Measurements from ENCODE around the gene PDE7B.

Gene PDE7B

GRCh38 chr6:136146130-136146529, 294.6 kb downstream of the PDE7B start:
- DNase-seq (ENCODE audit: low read depth, low spot score), result no peak

DNA sequence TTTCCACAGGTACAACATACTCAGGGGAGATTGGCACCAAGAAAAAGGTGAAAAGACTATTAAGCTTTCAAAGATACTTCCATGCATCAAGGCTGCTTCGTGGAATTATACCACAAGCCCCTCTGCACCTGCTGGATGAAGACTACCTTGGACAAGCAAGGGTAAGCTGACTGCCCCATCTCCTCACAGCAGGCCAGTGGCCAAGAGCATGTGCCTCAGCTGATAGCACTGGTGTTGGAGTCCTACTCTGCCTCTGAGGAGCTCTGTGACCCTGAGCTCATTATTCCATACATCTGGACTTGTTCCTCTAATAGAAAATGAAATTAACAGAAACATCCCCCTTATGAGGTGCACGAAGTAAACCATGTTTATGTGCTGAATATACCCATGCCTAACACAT, 295.8 kb downstream of the PDE7B start:
- DNase-seq (ENCODE audit: low read depth, low spot score), result no peak

- DNase-seq (ENCODE audit: low read depth, low spot score), result no peak
Observed at GRCh38 chr6:136148051-136148450, 296.6 kb downstream of the PDE7B start.

DNA sequence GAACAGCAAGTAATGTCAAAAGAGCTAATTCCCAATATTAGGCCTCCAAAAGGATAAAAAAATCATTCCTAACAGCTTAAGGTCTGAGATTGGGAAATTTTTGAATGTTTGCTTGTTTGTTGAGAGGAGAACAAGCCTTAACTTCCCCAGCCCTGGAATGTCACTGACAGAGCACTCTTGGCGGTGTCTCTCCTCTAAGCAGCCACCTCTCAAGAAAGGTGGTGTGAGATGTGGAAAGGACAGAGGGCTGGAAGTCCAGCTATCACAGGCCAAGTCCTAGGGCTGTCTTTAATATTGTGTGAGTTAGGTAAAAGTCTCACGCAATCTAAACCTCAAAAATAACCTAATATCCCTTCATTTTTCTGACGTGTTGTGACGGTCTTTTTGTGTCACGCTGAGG, 297.0 kb downstream of the PDE7B start:
- no peak for DNase-seq (ENCODE audit: low read depth, low spot score)

GRCh38 chr6:136149311-136149710, 297.8 kb downstream of the PDE7B start:
- DNase-seq (ENCODE audit: low read depth, low spot score), result no peak

DNA sequence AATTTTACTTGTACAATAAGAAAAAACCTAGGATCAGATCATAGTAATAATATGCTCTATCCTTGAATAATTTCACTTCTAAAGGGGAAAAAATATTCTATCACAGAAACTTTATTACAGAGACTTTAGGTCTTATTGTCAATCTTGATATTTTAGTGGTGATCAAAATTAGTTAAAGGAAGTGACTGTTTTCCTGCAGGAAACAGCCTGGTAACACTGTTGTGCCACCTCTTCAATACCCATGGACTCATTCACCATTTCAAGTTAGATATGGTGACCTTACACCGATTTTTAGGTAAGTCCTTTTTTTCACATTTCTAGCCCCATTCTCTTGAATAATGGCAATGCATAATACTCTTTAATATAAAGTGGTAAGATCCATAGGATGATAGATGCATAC, 299.5 kb downstream of the PDE7B start:
- no peak for DNase-seq (ENCODE audit: low read depth, low spot score)

DNA sequence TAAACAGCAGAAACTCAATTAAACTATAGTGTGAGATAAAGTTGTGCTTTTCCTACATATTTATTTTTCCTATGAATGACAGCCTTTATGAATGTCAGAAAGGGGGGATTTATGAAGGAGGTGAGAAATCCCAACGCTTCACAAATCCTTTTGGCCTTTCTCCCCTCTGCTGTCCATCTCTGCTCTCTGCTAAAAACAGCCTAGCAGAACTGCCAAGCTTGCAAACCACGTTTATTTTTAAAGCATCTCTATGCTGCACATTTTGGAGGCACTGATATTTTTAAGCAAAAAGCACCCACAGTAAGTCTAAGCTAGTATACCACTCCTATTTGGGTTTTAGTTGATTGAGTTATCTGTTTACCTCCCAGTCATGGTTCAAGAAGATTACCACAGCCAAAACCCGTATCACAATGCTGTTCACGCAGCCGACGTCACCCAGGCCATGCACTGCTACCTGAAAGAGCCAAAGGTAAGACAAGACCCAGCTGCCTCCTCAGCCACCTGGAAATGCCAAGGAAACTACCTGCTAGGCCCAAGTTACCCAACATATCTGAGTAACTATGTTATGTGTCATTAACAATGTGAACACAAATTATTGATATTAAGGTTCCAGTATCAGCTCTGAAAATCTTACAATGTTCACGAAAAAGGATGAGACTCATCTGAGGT, 302.3 kb downstream of the PDE7B start:
- DNase-seq (ENCODE audit: low read depth, low spot score), result no peak

GRCh38 chr6:136155191-136155590, 303.7 kb downstream of the PDE7B start:
- DNase-seq (ENCODE audit: low read depth, low spot score), result no peak

DNA sequence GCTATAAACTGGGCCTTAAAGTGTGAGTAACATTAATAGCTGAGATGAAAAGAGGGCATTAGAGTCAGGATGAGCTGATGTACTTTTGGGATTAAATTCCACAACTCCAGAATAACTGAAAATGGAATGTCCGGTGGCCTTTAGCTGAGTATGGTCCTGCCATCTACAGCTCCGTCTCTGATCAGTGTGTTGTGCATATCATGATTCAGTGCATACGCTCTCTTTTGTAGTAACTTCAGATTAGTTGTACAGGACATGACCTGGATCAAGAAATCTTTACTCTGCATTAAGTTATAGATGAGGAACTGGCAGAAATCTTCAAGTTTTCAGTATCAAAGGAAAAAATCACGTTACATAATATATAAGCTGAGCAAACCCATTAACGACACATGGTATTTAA, 306.2 kb downstream of the PDE7B start:
- DNase-seq (ENCODE audit: low read depth, low spot score), result no peak

- DNase-seq (ENCODE audit: low read depth, low spot score), result no peak
Observed at GRCh38 chr6:136158387-136158821, 306.9 kb downstream of the PDE7B start.

GRCh38 chr6:136158971-136159370, 307.5 kb downstream of the PDE7B start:
- DNase-seq (ENCODE audit: low read depth, low spot score), result no peak

DNA sequence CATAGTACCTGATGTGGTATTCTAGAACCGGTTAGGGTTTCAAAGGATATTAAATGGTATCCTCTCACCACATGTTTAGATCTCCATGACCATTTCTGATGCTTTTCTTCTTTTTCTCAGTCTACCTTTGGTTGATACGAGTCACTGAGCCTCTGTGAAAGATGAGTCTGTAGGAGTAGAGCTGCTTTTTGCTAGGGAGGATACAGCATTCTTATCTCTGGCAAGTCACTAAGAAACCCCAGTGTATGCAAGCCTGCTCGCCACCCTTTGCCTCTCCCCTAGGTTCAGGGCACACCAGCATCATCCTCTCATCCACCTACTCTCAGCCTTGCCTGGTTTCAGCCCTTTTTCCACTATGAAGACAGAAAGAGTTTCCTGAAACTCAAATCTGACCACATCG, 308.7 kb downstream of the PDE7B start:
- DNase-seq (ENCODE audit: low read depth, low spot score), result no peak

- no peak for DNase-seq (ENCODE audit: low read depth, low spot score)
Observed at GRCh38 chr6:136161950-136162349, 310.4 kb downstream of the PDE7B start.

GRCh38 chr6:136163260-136163659, 311.8 kb downstream of the PDE7B start:
- DNase-seq (ENCODE audit: low read depth, low spot score), result no peak

DNA sequence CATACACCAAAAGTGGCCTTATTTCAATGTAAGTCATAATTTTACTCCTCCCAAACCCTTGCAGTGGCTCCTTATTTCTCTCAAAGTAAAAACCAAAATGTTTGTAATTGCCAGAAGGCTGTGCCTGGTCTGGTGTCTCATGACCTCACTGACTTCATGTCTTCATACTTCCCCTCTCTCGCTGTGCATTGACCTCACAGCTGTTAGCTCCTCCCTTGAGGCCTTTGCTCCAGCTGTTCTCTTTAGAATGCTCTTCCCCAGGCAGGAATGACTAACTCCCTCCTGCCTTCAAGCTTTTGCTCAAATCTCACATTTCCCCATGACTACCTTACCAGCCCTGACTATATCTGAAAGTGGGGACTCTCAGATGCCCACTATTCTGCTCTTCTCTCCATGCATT, 315.3 kb downstream of the PDE7B start:
- DNase-seq (ENCODE audit: low read depth, low spot score), result no peak

DNA sequence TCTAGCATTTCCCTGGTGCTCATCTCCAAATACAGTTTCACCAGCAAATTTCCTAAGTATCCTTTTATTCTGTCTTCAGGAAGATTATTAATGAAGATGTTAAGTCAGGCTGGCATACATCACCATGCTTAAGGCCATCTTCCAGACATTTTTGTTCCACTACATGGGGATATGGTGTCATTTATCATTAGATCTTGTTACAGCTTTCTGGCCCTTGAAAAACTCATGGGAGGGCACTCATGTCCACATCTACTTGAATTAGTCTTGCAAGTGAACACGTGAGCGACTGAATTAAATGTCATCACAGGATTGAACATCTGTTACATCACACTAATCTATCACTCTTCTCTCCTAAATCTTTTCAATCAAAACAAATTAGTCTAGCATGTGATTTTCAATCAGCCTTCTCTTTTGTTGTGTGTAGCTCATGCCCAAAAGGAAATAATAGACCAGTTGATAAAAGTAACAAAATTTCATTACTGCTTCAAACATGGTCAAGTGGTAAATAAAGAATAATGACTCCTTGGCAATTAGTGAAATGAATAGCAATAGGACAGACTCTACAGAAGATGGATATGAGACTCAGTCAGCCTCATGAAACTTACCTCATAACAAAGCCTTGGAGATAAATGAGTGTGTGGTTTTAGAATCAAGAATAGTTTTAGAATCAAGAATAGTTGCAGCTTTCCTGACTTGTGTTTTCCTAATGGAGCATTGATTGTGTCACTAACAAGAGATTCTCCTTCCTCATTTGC, 318.1 kb downstream of the PDE7B start:
- no peak for DNase-seq (ENCODE audit: low read depth, low spot score)

- DNase-seq (ENCODE audit: low read depth, low spot score), result no peak
Observed at GRCh38 chr6:136171231-136171630, 319.7 kb downstream of the PDE7B start.

- no peak for DNase-seq (ENCODE audit: low read depth, low spot score)
Observed at GRCh38 chr6:136173519-136174507, 322.3 kb downstream of the PDE7B start.

DNA sequence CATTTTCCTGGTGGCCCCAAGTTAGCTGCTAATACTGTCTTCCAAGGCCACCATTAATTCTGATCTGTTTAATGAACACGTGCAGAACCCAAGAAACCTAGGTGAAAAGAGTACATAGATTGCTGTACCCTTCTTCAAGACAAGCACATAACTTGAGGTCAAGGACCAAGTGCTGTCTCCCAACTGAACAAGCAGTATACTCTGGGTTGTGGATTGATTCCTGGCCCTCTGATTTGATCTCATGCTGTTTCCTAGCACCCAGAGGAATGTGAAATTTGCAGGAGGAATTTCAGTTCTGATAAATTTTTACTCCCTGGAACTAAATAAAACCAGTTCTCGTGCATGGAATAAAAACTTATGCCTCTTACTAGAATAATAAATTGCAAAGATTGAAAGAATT, 323.0 kb downstream of the PDE7B start:
- DNase-seq (ENCODE audit: low read depth, low spot score), result no peak

GRCh38 chr6:136175873-136176272, 324.4 kb downstream of the PDE7B start:
- DNase-seq (ENCODE audit: low read depth, low spot score), result no peak

DNA sequence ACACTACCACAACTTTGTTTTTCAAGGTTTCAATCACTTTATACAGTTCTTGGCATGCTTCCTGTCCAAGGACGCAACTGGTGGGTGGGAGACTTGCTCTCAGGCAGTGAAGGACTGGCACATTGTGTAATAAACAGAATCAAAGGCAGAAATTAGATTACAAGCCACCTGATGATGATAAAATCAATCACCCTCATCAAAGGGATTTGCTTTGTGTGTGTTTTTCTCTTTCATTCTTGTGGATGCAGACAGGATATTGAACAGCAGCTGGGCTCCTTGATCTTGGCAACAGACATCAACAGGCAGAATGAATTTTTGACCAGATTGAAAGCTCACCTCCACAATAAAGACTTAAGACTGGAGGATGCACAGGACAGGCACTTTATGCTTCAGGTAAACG, 327.2 kb downstream of the PDE7B start:
- no peak for DNase-seq (ENCODE audit: low read depth, low spot score)
